ENCODE data around the gene RIOK3. TPM values are rescaled to one million over a fixed set of nuclear protein-coding genes. Genes with fewer than 3 reads are reported as not detected.
"Not testable (repeated sequence)": the region's sequence is repeated elsewhere in the genome, so short reads cannot be mapped to it uniquely, and the experiment has no call there.

Gene RIOK3
- total and polyA plus RNA-seq, 9 donors = 59.6 to 87.9 (median 72.1) TPM

- Histone ChIP-seq H3K4me1 (ENCODE audit: control insufficient read depth, insufficient read depth, low read length) (no peaks in the 10 kb centered on the region), H3K36me3 (ENCODE audit: control insufficient read depth, insufficient read depth, low read length) (peaks cover 21% of the 10 kb centered on the region), H3K27ac (ENCODE audit: low read length) (no peak overlapping the region), H3K9me3 (replicated peaks; ENCODE audit: control insufficient read depth, low read depth, low read length) (no peaks in the 10 kb centered on the region), H3K27me3 (ENCODE audit: control insufficient read depth, insufficient read depth, low read length) (no peaks in the 10 kb centered on the region), H3K4me3 (ENCODE audit: low read length) (no peak overlapping the region)
- WGBS (ENCODE audit: insufficient coverage) = no CpG with 5 or more reads among the region's 2 CpGs
- DNase-seq = no peak
Observed at GRCh38 chr18:23462876-23463275, 9.8 kb downstream of the RIOK3 start.

GRCh38 chr18:23468753-23469459, 15.8 kb downstream of the RIOK3 start:
- Histone ChIP-seq H3K4me3 (ENCODE audit: low read length) (no peak overlapping the region), H3K27ac (ENCODE audit: low read length) (no peak overlapping the region), H3K9me3 (replicated peaks; ENCODE audit: control insufficient read depth, low read depth, low read length) (no peaks in the 10 kb centered on the region), H3K36me3 (ENCODE audit: control insufficient read depth, insufficient read depth, low read length) (peaks cover 38% of the 10 kb centered on the region), H3K4me1 (ENCODE audit: control insufficient read depth, insufficient read depth, low read length) (no peaks in the 10 kb centered on the region), H3K27me3 (ENCODE audit: control insufficient read depth, insufficient read depth, low read length) (no peaks in the 10 kb centered on the region)
- no peak for DNase-seq
- WGBS (ENCODE audit: insufficient coverage) = 68% methylated on average over 2 of the region's 3 CpGs

GRCh38 chr18:23470620-23471387, 17.7 kb downstream of the RIOK3 start:
- peaks cover 41% of the 10 kb centered on the region for H3K36me3 ChIP-seq (ENCODE audit: control insufficient read depth, insufficient read depth, low read length)
- WGBS (ENCODE audit: insufficient coverage) = 92% methylated on average over 2 of the region's 2 CpGs
- H3K27ac ChIP-seq (ENCODE audit: low read length) = no peak overlapping the region
- H3K9me3 ChIP-seq (replicated peaks; ENCODE audit: control insufficient read depth, low read depth, low read length) = no peaks in the 10 kb centered on the region
- H3K27me3 ChIP-seq (ENCODE audit: control insufficient read depth, insufficient read depth, low read length) = no peaks in the 10 kb centered on the region
- H3K4me1 ChIP-seq (ENCODE audit: control insufficient read depth, insufficient read depth, low read length) = no peaks in the 10 kb centered on the region
- DNase-seq = no peak
- no peak overlapping the region for H3K4me3 ChIP-seq (ENCODE audit: low read length)

- Histone ChIP-seq H3K9me3 (replicated peaks; ENCODE audit: control insufficient read depth, low read depth, low read length) (no peaks in the 10 kb centered on the region), H3K4me1 (ENCODE audit: control insufficient read depth, insufficient read depth, low read length) (no peaks in the 10 kb centered on the region), H3K27me3 (ENCODE audit: control insufficient read depth, insufficient read depth, low read length) (no peaks in the 10 kb centered on the region), H3K27ac (ENCODE audit: low read length) (no peak overlapping the region), H3K36me3 (ENCODE audit: control insufficient read depth, insufficient read depth, low read length) (peaks cover 39% of the 10 kb centered on the region), H3K4me3 (ENCODE audit: low read length) (no peak overlapping the region)
- 86% methylated on average over 6 of the region's 6 CpGs for WGBS (ENCODE audit: insufficient coverage)
- no peak for DNase-seq
Observed at GRCh38 chr18:23471486-23471885, 18.4 kb downstream of the RIOK3 start.

GRCh38 chr18:23479829-23480505, 26.9 kb downstream of the RIOK3 start:
- Histone ChIP-seq H3K27ac (ENCODE audit: low read length) (no peak overlapping the region), H3K4me3 (ENCODE audit: low read length) (no peak overlapping the region), H3K36me3 (ENCODE audit: control insufficient read depth, insufficient read depth, low read length) (peaks cover 37% of the 10 kb centered on the region), H3K4me1 (ENCODE audit: control insufficient read depth, insufficient read depth, low read length) (no peaks in the 10 kb centered on the region), H3K27me3 (ENCODE audit: control insufficient read depth, insufficient read depth, low read length) (no peaks in the 10 kb centered on the region), H3K9me3 (replicated peaks; ENCODE audit: control insufficient read depth, low read depth, low read length) (no peaks in the 10 kb centered on the region)
- DNase-seq = no peak
- no CpG with 5 or more reads among the region's 3 CpGs for WGBS (ENCODE audit: insufficient coverage)

- Histone ChIP-seq H3K9me3 (replicated peaks; ENCODE audit: control insufficient read depth, low read depth, low read length) (no peaks in the 10 kb centered on the region), H3K27me3 (ENCODE audit: control insufficient read depth, insufficient read depth, low read length) (no peaks in the 10 kb centered on the region), H3K36me3 (ENCODE audit: control insufficient read depth, insufficient read depth, low read length) (peaks cover 16% of the 10 kb centered on the region), H3K4me1 (ENCODE audit: control insufficient read depth, insufficient read depth, low read length) (no peaks in the 10 kb centered on the region), H3K4me3 (ENCODE audit: low read length) (no peak overlapping the region), H3K27ac (ENCODE audit: low read length) (no peak overlapping the region)
- 45% methylated on average over 2 of the region's 8 CpGs for WGBS (ENCODE audit: insufficient coverage)
- no peak for DNase-seq
Observed at GRCh38 chr18:23484561-23485182, 31.6 kb downstream of the RIOK3 start.

- H3K27ac ChIP-seq (ENCODE audit: low read length) = no peak overlapping the region
- H3K27me3 ChIP-seq (ENCODE audit: control insufficient read depth, insufficient read depth, low read length) = no peaks in the 10 kb centered on the region
- H3K4me3 ChIP-seq (ENCODE audit: low read length) = no peak overlapping the region
- H3K4me1 ChIP-seq (ENCODE audit: control insufficient read depth, insufficient read depth, low read length) = no peaks in the 10 kb centered on the region
- no peak for DNase-seq
- peaks cover 11% of the 10 kb centered on the region for H3K36me3 ChIP-seq (ENCODE audit: control insufficient read depth, insufficient read depth, low read length)
- 95% methylated on average over 3 of the region's 7 CpGs for WGBS (ENCODE audit: insufficient coverage)
- no peaks in the 10 kb centered on the region for H3K9me3 ChIP-seq (replicated peaks; ENCODE audit: control insufficient read depth, low read depth, low read length)
Observed at GRCh38 chr18:23485386-23485785, 32.3 kb downstream of the RIOK3 start.

- DNase-seq = peak; percentile 26
- Histone ChIP-seq H3K36me3 (ENCODE audit: control insufficient read depth, insufficient read depth, low read length) (peaks cover 3% of the 10 kb centered on the region), H3K9me3 (replicated peaks; ENCODE audit: control insufficient read depth, low read depth, low read length) (no peaks in the 10 kb centered on the region), H3K27ac (ENCODE audit: low read length) (no peak overlapping the region), H3K27me3 (ENCODE audit: control insufficient read depth, insufficient read depth, low read length) (no peaks in the 10 kb centered on the region), H3K4me3 (ENCODE audit: low read length) (no peak overlapping the region), H3K4me1 (ENCODE audit: control insufficient read depth, insufficient read depth, low read length) (no peaks in the 10 kb centered on the region)
- WGBS (ENCODE audit: insufficient coverage) = 60% methylated on average over 13 of the region's 14 CpGs
Observed at GRCh38 chr18:23487738-23488570, 34.9 kb downstream of the RIOK3 start.

GRCh38 chr18:23489586-23489985, 36.5 kb downstream of the RIOK3 start:
- not testable (repeated sequence) for H3K4me3 ChIP-seq (ENCODE audit: low read length); H3K36me3 ChIP-seq (ENCODE audit: control insufficient read depth, insufficient read depth, low read length); H3K4me1 ChIP-seq (ENCODE audit: control insufficient read depth, insufficient read depth, low read length); DNase-seq; H3K27me3 ChIP-seq (ENCODE audit: control insufficient read depth, insufficient read depth, low read length); H3K27ac ChIP-seq (ENCODE audit: low read length); H3K9me3 ChIP-seq (replicated peaks; ENCODE audit: control insufficient read depth, low read depth, low read length)
- WGBS (ENCODE audit: insufficient coverage) = 100% methylated on average over 1 of the region's 5 CpGs
